ENCODE data around the gene AUTS2.

Gene AUTS2

DNA sequence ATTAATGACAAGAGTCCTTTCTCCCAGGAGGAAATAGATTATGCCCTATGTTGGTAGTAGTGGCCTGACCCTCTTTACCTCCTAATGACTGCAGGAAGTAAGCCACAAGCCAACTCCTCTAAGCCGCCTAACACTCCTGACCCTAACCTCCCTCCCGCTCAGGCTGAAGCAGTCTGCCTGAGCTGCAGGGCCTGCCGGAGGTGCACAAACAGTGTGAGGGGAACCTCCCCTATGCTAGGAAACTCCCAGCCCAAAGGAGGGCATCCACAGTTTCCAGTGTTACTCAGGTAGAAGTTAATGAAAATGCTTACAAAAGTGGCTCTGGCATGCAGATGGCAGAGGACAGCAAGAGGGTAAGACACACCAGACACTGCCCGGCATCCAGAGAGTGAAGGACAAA lies 1239.3 kb downstream of the AUTS2 start:
- DNase-seq, result no peak

DNA sequence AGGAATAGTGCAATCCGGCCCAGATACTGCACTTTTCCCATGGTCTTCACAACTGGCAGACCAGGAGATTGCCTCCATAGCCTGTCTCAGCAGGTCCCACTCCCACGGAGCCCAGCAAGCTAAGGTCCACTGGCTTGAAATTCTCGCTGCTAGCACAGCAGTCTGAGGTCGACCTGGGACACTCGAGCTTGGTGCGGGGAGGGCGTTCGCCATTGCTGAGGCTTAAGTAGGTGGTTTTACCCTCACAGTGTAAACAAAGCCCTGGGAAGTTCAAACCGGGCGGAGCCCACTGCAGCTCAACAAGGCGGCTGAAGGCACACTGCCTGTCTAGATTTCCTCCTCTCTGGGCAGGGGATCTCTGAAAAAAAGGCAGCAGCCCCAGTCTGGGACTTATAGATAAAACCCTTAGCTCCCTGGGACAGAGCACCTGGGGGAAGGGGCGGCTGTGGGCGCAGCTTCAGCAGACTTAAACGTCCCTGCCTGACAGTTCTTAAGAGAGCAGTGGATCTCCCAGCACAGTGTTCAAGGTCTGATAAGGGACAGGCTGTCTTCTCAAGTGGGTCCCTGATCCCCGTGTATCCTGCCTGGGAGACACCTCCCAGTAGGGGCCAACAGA lies 1240.1 kb downstream of the AUTS2 start:
- no peak for DNase-seq

Data from CD4-positive, alpha-beta T cell treated with Interleukin-10 for 1 hour (primary cell).